HG03039 (cell line): Measurements from ENCODE around the gene ADAMTS19.
"Not testable (repeated sequence)": the region's sequence is repeated elsewhere in the genome, so short reads cannot be mapped to it uniquely, and the experiment has no call there.

Experiments used
- ATAC-seq: cut with Tn5 transposase; IDR thresholded peaks from one replicate; pipeline ENCODE4 v1.9.1; 2021; ENCODE audit warnings: mild to moderate bottlenecking, moderate library complexity; ENCODE audit not compliant: unreplicated experiment

Gene ADAMTS19, protein sequence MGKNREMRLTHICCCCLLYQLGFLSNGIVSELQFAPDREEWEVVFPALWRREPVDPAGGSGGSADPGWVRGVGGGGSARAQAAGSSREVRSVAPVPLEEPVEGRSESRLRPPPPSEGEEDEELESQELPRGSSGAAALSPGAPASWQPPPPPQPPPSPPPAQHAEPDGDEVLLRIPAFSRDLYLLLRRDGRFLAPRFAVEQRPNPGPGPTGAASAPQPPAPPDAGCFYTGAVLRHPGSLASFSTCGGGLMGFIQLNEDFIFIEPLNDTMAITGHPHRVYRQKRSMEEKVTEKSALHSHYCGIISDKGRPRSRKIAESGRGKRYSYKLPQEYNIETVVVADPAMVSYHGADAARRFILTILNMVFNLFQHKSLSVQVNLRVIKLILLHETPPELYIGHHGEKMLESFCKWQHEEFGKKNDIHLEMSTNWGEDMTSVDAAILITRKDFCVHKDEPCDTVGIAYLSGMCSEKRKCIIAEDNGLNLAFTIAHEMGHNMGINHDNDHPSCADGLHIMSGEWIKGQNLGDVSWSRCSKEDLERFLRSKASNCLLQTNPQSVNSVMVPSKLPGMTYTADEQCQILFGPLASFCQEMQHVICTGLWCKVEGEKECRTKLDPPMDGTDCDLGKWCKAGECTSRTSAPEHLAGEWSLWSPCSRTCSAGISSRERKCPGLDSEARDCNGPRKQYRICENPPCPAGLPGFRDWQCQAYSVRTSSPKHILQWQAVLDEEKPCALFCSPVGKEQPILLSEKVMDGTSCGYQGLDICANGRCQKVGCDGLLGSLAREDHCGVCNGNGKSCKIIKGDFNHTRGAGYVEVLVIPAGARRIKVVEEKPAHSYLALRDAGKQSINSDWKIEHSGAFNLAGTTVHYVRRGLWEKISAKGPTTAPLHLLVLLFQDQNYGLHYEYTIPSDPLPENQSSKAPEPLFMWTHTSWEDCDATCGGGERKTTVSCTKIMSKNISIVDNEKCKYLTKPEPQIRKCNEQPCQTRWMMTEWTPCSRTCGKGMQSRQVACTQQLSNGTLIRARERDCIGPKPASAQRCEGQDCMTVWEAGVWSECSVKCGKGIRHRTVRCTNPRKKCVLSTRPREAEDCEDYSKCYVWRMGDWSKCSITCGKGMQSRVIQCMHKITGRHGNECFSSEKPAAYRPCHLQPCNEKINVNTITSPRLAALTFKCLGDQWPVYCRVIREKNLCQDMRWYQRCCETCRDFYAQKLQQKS

DNA sequence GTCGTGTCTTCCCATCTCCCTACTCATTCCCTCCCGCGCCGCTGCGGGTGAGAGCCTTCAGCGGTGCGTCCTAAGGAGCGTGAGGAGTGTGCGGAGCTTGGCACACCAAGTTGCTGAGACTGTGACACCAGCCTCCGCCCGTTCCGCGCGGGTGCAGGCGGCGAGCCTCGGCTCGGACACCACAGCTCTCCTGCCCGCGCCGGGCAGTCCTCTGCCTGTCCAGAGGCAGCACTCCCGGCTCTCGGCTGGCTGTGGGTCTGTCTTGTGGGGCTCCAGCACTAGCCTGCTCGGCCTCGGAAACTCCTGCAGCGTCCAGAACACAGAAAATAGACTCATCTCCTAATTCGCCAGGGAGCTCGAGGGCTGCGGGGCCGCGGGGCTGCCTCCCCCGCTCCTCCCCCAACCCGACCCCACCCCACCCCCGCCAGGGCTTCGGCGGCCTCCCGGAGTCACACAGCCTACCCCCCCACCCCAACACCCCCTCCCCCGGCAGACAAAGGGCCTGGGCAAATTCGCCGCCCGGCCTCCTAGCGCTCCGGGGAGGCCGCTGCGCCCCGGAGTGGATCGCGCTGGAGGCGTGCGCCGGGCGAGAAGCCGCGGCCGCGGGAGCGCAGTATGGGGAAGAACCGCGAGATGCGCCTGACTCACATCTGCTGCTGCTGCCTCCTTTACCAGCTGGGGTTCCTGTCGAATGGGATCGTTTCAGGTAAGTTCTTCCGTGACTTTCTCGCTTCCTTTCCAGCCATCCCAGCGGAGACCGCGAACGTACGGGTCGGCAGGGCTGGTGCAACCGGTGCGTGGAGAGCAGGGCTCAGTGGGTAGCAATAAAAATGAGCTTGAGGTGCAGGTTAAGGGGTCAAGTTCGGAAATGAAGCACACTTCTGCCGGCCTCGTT lies at the start of gene ADAMTS19:
Gene ADAMTS19 (plus strand): TSS at position 522 of the 895 bp plus-strand sequence. CDS start 94 bp downstream, at position 616.
- no peak for ATAC-seq

DNA sequence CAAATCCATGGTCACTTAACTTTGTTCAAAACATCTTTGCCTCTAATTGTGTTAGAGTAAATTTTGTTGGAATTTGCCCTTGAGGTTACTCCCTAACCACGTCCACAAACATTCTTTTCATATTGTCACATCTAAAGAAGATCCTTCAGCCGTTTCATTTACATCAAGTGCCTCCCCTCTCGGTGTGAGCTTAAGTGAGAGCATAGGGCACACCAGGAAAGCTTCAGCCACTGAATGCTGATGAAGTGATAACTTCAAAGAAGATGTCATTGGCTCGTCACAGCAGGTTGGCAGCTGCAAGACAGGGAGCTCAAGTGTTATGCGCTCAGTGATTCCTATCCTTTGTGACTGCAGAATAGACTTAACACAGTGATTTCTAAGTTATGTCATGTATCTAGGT lies 49.6 kb upstream of the ADAMTS19 start:
- no peak for ATAC-seq

DNA sequence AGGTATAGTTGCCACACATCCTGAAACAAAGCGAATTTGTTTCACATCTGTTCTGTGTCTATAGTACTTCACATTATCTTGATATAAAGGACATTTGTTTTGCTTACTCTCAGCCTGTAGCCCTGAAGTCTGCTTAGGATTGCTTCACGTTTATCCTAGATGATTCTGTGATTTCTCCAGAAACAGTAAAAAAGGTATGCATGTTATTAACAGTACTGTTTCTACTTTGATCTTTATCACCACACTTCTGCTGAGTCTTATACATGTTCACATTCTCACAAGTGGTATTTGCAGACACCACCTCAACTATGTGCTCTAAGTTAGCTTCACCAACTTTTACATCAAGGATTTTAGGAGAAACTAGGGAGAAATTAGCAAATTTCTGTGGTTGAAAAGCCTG lies 47.4 kb upstream of the ADAMTS19 start:
- no peak for ATAC-seq

DNA sequence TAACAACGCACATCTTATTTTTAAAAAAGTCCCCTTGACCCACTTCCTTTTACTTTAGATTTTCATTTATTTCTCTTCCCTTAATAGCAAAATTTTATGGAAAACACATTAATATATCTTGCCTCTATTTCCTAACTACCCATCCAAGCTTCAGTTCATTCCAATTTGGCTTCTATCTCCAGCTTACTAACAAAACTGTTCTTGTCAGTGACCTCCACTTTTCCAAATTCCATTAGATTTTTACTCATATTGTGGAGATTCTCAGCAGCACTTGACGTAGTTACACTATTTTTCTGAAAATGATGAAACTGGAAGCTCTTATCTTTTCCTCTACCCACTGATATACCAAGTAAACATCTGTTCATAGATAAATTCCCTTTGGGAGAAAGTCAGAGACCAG lies 46.5 kb upstream of the ADAMTS19 start:
- no peak for ATAC-seq

DNA sequence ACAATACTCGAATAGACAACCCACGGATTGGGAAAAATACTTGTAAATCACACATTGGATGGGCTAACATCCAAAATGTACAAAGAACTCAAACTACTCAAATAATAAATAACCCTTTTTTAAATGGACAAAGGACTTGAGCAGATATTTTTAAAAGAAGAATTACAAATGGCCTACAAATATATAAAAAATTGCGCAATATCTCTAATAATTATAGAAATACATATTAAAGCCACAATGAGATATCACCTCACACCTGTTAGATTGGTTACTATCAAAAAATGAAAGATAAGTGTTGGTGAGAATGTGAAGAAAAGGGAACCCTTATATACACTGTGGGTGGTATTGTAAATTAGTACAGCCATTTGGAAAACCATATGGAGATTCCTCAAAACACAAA lies 40.8 kb upstream of the ADAMTS19 start:
- no peak for ATAC-seq

DNA sequence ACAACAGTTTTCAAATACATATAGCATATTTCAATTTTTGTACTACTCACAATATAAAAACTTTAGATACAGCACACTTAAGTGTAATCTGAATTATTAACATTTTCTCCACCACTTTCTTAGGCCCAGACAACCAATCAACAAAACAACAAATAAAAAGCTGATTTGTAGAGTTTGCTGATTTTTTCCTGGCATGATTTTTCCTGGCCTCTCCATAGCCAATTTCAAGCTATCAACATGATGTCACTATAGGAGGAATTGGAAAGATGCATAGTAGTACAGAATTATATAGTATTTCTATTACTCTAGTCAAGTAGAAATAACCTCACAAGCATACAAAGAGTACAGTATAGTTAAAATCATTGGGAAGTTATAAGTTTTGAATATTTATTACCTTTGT lies 35.1 kb upstream of the ADAMTS19 start:
- ATAC-seq, result no peak

DNA sequence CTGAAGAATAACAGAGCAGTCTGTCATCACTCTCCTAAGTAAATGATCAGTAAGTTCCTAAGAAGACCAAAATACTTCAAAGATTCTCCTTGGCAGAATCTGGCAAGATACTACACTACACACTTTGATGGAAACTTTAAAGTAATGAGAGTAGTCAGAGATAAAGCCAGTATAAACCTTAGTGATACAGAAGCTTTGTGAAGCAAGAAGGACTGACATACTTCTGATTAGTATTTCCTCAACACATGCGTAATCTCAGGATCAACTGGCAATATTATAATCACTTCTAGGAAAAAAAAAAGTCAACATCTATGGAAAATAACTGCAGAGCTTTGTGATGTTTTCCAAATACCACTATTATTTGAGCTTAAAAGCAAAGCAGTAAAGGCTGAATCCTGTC lies 34.0 kb upstream of the ADAMTS19 start:
- ATAC-seq, result no peak

DNA sequence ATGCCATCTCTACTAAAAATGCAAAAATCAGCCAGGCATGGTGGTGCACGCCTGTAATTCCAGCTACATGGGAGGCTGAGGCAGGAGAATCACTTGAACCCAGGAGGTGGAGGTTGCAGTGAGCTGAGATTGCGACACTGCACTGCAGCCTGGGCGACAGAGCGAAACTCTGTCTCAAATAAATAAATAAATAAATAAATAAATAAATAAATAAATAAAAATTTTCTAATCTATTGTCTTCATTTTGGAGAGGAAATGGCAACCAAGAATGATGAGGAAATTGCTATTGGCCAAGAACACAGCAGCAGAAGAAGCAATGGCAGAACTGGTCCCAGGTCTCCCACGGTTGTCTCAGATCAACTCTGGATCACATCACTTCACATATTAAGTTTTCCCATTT lies 31.5 kb upstream of the ADAMTS19 start:
- ATAC-seq, result not testable (repeated sequence)

DNA sequence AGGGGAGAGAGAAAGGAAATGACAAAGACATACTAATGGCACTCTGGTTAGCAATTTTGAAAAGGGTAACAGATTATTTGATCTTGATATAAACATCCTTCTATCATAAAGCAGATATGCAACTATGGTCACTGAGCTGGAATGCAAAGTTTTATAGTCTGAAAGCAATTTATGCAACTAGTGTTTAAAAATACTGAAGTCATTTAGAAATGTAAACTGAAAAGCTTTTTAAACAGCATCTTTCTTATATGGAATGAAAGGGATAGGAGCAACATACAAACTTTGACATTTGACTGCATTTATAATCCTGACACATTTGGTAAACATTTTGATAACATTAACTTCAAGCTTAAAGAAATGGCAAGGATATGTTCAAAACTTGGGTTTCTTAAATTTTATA lies 28.7 kb upstream of the ADAMTS19 start:
- no peak for ATAC-seq

DNA sequence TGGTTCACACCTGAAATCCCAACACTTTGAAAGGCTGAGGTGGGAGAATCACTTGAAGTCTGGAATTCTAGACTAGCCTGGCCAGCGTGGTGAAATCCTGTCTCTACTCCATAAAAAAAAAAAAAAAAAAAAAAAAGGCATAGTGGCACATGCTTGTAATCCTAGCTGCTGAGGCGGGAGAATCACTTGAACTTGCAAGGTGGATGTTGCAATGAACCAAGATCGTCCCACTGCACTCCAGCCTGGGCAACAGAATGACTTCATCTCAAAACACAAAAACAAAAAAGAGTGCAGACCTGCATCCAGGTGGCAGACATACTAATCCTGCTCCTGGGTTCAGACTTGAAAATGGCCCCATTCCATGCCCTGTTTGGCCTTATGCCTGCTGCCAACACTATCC lies 21.8 kb upstream of the ADAMTS19 start:
- ATAC-seq, result no peak

DNA sequence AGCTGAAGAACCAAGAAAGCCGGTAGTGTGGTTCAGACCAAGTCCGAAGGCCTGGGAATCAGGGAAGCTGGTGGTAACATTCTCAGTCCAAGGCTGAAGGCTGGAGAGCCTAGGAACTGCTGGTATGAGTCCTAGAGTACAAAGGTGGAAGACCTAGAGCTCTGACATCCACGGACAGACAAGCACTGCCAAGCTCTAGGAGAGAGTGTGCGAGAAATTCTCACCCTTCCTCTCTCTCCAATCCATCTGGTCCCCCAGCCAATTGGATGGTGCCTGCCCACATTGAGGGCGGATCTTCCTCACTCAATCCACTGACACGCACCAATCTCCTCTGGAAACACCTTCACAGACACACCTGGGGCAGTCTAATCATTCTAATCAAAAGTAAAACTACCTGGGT lies 19.7 kb upstream of the ADAMTS19 start:
- ATAC-seq, result no peak

DNA sequence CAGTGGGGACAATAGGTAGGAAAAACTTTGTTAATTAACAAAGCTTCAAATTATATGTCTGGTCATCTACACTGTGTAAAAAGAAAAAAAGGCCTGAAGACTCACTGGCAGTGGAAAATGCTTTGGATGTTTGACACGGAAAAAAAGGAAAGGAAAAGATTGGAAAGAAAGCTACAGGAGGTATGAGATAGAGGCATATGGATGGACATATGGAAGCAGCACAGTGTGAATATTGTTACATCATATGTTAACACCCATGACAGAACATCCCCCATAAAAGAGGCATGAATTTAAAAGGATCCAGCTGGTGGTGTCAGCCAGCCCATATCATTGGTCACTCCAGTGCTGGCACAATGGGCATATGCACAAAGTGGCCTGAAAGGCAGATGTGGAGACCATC lies 19.0 kb upstream of the ADAMTS19 start:
- no peak for ATAC-seq

DNA sequence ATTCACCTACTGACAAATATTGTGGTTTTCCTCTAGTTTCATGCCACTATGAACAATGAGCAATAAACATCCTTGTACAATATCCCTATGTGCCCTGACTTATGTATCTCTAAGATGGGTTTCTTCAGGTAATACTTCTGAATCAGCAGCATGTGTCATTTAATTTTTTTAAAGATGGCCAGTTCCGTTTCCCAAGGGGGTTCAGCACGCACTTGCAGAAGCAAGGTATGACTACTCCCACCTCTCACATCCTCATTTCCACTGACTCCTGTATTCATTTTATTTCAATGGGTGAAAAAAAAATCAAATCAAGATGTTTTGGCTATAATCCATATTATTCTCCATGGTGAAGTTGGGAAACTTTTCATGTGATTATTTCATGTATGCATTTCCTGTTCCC lies 14.7 kb upstream of the ADAMTS19 start:
- ATAC-seq, result no peak

DNA sequence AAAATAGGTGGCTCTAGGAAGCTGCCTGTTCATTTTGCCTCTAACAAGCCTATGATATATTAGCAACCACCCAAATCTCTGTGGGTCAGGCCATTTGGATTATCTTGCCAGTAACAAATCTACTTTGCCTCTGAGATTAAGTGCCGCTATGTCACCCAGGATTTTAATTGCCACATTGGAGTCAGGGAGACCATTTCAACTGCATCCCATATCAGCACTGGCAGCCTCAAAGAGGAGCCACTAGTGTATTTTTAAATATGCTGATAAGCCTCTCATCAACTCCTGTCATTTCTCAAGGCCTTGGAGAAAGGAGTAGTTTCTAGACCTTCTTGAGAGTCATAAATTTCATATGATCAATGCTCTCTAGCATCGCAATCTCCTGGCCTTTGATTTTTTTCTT lies 12.1 kb upstream of the ADAMTS19 start:
- no peak for ATAC-seq

DNA sequence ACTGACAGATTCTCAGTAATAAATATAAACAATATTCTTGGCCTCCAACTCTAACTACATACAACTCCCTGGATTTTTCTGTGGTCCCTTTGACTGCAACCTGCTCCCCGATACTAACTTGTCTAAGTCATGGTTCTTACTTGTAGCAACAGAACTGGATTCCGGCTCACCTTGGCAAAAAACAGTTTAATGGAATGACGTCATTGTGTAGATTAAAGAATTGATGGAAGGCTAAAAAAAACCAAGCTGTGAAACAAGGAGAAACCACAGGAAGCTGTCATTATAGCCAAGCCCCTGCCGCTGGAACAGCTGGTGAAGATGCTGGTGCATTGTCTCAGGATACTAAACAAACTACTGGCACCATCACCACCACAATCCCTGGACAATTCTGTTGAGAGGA lies 11.4 kb upstream of the ADAMTS19 start:
- ATAC-seq, result no peak

DNA sequence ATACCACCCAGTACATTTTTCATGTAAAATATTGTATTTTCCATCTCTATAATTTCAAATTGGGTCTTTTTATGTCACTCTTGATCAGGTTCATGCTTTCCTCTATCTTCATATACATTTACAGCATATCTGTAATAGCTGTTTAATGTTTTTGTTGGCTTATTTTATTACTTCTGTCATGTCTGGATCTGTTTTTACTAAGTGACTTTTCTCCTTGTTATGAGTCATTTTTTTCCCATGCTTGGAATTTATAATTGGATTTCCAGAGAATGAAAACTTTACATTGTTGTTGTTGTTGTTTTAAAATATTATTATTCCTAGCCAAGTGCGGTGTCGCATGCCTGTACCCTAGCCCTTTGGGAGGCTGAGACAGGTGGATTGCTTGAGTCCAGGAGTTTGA lies 5.6 kb upstream of the ADAMTS19 start:
- ATAC-seq, result no peak

DNA sequence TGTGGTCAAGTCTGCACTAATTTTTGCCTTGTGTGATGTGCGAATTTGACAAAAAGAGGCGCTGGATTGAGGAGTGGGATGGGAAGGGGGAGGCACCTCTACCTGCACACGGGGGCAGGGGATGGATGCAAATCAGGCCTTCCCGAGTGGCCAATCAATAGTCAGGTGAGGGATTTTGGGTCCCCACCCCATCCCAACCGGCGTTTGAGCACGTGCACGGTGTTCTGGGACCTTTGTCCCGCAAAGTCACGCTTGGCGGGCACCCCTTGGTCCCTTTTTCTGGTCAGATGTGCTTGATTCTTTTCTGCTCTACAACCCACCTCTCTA lies 685 bp upstream of the ADAMTS19 start:
- no peak for ATAC-seq

DNA sequence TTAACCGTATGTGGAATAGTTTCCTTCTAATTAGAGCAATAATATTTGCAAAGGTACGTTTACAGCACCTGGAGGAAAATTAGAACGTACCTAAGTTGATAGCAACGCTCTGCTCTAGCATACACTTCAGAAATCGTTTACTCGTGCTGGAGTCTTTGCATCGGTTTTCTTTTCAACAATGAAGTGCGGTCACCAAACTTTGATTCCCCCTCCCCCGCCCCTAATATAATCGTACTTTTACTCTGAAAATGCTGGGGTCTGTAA lies 506 bp downstream of the ADAMTS19 start:
- ATAC-seq, result no peak

DNA sequence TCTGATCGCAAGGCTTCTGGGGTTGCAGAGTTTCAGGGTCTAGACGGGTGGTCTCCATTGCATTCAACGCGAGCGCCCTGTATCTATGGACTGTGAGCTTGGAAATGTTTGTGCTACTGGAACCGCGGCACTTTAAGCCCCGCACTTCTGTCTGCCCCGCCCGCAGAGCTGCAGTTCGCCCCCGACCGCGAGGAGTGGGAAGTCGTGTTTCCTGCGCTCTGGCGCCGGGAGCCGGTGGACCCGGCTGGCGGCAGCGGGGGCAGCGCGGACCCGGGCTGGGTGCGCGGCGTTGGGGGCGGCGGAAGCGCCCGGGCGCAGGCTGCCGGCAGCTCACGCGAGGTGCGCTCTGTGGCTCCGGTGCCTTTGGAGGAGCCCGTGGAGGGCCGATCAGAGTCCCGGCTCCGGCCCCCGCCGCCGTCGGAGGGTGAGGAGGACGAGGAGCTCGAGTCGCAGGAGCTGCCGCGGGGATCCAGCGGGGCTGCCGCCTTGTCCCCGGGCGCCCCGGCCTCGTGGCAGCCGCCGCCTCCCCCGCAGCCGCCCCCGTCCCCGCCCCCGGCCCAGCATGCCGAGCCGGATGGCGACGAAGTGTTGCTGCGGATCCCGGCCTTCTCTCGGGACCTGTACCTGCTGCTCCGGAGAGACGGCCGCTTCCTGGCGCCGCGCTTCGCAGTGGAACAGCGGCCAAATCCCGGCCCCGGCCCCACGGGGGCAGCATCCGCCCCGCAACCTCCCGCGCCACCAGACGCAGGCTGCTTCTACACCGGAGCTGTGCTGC lies 1.0 kb downstream of the ADAMTS19 start:
- peak; percentile 39 for ATAC-seq

DNA sequence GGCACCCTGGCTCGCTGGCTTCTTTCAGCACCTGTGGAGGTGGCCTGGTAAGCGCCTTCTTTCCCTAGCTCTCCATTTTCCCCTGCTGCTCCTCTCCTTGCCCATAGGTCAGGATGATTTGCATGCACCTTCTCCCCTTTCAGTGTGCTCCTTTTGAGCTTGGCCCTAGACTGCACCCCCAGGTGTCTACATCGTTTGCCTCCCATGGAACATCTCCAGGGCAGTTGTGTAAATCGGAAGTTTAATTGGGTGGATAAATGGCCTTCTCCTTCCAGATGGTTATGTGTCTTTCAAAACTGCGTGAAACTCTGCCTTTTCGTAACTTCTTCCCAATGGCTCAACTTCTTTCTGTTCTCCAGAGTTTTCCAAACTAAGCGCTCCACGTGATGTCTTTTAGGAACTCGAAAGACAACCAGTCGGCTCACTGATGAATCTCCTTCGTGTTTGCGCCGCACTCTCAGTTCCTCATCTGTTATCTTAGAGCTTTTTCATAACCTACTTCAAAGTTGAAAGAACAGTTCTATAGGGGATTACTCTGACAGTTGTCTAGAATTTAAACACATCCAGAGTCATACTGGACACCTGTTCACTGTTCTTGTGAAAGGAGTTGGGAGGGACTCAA lies 1.7 kb downstream of the ADAMTS19 start:
- no peak for ATAC-seq
